Adipocyte (in vitro differentiated cells): ENCODE data around the gene HMGN3.

ENCODE experiments used
- DNase-seq: peaks from one replicate; pipeline ENCODE4 v3.0.0-alpha.2; 2015; ENCODE audit warnings: low read depth
- H3K27me3 ChIP-seq: replicated peaks from 2 replicates; pipeline ENCODE4 v1.7.0; 2013; ENCODE audit warnings: mild to moderate bottlenecking, low read length, moderate library complexity; ENCODE audit not compliant: control insufficient read depth, insufficient read depth
- H3K36me3 ChIP-seq: 2 replicates; pipeline ENCODE4 v1.7.0; 2013; ENCODE audit warnings: low read length, mild to moderate bottlenecking, moderate library complexity; ENCODE audit not compliant: control insufficient read depth, insufficient read depth, severe bottlenecking
- H3K4me1 ChIP-seq: 2 replicates; pipeline ENCODE4 v1.7.0; 2013; ENCODE audit warnings: mild to moderate bottlenecking, low read length, moderate library complexity; ENCODE audit not compliant: control insufficient read depth, insufficient read depth
- H3K4me3 ChIP-seq: 2 replicates; pipeline ENCODE4 v1.7.0; 2013; ENCODE audit warnings: mild to moderate bottlenecking, low read length, moderate library complexity
- H3K9ac ChIP-seq: 2 replicates; pipeline ENCODE4 v1.7.0; 2013; ENCODE audit warnings: mild to moderate bottlenecking, low read length, moderate library complexity
- H3K9me3 ChIP-seq: 2 replicates; pipeline ENCODE4 v1.7.0; 2013; ENCODE audit warnings: mild to moderate bottlenecking, low read length, moderate library complexity; ENCODE audit not compliant: control insufficient read depth

HMGN3 gene

GRCh38 chr6:79184086-79184485 lies 50.4 kb downstream of the HMGN3 start:
- no peaks in the 10 kb centered on the region for H3K27me3 ChIP-seq
- H3K4me1 ChIP-seq, result peaks cover 3% of the 10 kb centered on the region
- no peak for DNase-seq
- no peaks in the 10 kb centered on the region for H3K9me3 ChIP-seq
- no peak overlapping the region for H3K9ac ChIP-seq
- no peak overlapping the region for H3K4me3 ChIP-seq
- no peaks in the 10 kb centered on the region for H3K36me3 ChIP-seq

DNA sequence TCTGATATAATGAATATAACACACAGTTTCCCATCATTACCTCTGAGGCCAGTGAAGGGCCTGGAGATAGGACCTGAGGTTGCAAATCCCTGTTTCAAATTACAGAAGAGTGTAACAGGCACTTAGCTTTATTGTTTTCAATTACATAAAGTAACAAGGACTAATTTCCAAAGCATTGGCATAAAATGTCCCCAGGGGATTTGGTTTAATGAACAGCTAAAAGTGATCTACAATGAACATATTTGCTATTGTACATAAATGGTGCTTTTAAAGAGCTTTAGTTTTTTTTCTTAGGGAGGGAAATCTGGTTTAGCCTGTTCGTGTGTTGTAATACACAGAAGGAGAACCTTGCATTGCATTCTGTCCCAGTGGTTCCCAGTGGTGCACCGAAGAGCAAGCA lies 54.4 kb downstream of the HMGN3 start:
- H3K9ac ChIP-seq, result no peak overlapping the region
- no peaks in the 10 kb centered on the region for H3K36me3 ChIP-seq
- no peak overlapping the region for H3K4me3 ChIP-seq
- DNase-seq, result no peak
- H3K9me3 ChIP-seq, result peaks cover 5% of the 10 kb centered on the region
- H3K27me3 ChIP-seq, result no peaks in the 10 kb centered on the region
- no peaks in the 10 kb centered on the region for H3K4me1 ChIP-seq

DNA sequence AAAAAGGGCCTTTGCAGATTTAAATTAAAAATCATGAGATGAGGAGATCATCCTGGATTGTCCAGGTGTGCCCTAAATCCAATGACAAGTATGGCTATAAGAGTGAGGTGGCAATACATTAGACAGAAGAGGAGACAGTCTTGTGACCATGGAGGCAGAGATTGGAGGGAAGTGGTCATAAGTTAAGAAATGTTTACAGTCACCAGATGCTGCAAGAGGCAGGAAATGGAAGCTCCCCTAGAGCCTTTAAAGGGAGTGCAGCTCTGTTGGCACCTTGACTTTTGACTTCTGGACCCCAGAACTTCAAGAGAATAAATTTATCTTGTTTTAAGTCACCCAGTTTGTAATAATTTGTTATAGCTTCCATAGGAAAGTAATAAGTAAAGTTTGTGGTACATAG lies 61.1 kb downstream of the HMGN3 start:
- peaks cover 5% of the 10 kb centered on the region for H3K9me3 ChIP-seq
- no peak for DNase-seq
- no peak overlapping the region for H3K9ac ChIP-seq
- H3K4me1 ChIP-seq, result peaks cover 6% of the 10 kb centered on the region
- no peak overlapping the region for H3K4me3 ChIP-seq
- H3K27me3 ChIP-seq, result no peaks in the 10 kb centered on the region
- H3K36me3 ChIP-seq, result no peaks in the 10 kb centered on the region

DNA sequence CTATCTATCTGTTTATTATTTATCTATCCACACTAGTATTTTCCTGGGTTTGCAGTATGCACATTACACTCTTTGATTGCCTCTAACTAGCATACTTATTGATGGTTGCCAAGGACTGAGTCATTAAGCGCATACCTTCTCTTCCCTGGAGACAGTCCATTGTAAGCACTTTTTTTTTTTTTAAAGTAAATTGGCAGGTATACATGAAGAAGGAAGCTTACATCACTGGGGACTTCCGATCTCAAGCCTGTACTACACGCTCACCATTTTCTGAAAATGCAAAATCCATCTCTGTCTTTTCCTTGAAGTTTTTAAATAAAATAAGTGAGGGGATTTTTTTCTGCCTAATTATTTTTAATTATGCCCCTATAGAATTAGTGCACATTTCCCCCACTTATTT lies 63.5 kb downstream of the HMGN3 start:
- no peaks in the 10 kb centered on the region for H3K27me3 ChIP-seq
- H3K4me3 ChIP-seq, result no peak overlapping the region
- no peak for DNase-seq
- no peaks in the 10 kb centered on the region for H3K36me3 ChIP-seq
- no peaks in the 10 kb centered on the region for H3K9me3 ChIP-seq
- H3K4me1 ChIP-seq, result peaks cover 13% of the 10 kb centered on the region
- H3K9ac ChIP-seq, result no peak overlapping the region

- no peak overlapping the region for H3K4me3 ChIP-seq
- H3K36me3 ChIP-seq, result no peaks in the 10 kb centered on the region
- no peak overlapping the region for H3K9ac ChIP-seq
- H3K27me3 ChIP-seq, result no peaks in the 10 kb centered on the region
- H3K4me1 ChIP-seq, result peaks cover 13% of the 10 kb centered on the region
- no peak for DNase-seq
- H3K9me3 ChIP-seq, result no peaks in the 10 kb centered on the region
These were observed 64.1 kb downstream of the HMGN3 start for GRCh38 chr6:79170431-79170830.

DNA sequence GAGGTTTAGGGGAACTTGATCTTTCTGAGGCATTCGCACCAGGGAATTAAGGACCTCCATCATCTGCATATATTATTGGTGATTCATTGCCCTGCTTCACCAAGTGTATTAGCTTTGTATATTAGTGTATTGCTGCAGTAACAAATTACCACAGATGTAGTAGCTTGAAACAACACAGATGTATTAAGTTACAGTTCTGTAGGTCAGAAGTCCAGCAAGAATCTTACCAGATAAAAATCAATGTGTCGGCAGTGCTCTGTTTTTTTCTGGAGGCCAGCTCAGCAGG lies 65.8 kb downstream of the HMGN3 start:
- peak overlapping the region; percentile 38 for H3K4me3 ChIP-seq
- no peak for DNase-seq
- H3K4me1 ChIP-seq, result peaks cover 13% of the 10 kb centered on the region
- H3K9me3 ChIP-seq, result no peaks in the 10 kb centered on the region
- no peaks in the 10 kb centered on the region for H3K27me3 ChIP-seq
- H3K9ac ChIP-seq, result no peak overlapping the region
- no peaks in the 10 kb centered on the region for H3K36me3 ChIP-seq

- DNase-seq, result peak; percentile 44
- Histone ChIP-seq H3K4me3 (peak overlapping the region; percentile 38), H3K9me3 (no peaks in the 10 kb centered on the region), H3K9ac (no peak overlapping the region), H3K4me1 (peaks cover 13% of the 10 kb centered on the region), H3K27me3 (no peaks in the 10 kb centered on the region), H3K36me3 (no peaks in the 10 kb centered on the region)
These were observed 66.4 kb downstream of the HMGN3 start for GRCh38 chr6:79167931-79168694.

DNA sequence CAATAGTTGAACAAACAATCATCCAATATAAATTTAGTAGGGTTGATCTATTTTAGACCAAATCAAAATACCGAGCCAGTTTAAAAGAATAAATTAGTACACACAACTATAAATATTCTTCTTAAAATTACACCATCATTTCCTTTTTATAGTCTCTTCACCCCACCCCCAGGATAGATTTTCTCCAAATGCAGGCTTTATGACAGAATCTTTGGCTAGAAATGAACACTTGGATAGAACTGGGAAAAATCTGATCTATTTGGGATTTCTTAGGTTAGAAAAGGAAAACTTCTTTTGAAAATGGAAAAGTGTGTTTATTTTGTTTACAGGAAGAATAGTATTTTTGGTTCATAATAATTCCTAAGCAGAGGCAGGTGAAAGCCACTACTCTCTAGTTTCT lies 74.6 kb downstream of the HMGN3 start:
- Histone ChIP-seq H3K9ac (no peak overlapping the region), H3K27me3 (no peaks in the 10 kb centered on the region), H3K4me1 (no peaks in the 10 kb centered on the region), H3K36me3 (no peaks in the 10 kb centered on the region), H3K4me3 (no peak overlapping the region), H3K9me3 (no peaks in the 10 kb centered on the region)
- DNase-seq, result no peak

DNA sequence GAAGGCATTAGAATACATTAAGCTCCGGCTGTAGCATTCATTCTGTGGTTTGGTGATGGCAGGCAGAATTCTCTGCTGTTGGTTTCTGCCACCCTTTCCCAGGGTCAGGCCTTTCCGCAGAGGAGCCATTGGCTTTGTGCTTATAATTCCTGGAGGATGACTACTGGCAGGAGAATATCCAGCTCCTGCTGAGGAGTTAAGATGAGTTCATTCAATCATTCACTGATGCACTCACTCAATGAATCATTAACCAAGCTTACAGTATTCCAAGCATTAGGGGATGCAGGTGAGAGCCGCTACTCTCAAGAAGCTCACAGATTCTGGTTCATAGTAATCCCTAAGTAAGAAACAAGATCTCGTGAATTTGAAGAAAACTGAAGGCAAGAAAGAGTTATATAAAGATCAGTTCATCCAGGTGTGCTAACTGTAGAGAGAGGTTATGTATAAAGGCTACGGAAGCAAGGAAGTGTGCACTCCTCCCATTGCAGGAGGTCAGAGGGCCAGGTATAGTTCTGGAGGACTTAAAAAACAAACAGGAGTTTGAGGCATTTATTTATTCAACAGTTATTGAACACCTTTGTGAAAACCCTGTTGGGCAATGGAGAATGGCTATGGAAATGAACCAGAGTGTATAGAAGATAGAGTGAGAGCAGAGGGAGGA lies 75.5 kb downstream of the HMGN3 start:
- no peak overlapping the region for H3K9ac ChIP-seq
- no peaks in the 10 kb centered on the region for H3K4me1 ChIP-seq
- H3K4me3 ChIP-seq, result no peak overlapping the region

DNA sequence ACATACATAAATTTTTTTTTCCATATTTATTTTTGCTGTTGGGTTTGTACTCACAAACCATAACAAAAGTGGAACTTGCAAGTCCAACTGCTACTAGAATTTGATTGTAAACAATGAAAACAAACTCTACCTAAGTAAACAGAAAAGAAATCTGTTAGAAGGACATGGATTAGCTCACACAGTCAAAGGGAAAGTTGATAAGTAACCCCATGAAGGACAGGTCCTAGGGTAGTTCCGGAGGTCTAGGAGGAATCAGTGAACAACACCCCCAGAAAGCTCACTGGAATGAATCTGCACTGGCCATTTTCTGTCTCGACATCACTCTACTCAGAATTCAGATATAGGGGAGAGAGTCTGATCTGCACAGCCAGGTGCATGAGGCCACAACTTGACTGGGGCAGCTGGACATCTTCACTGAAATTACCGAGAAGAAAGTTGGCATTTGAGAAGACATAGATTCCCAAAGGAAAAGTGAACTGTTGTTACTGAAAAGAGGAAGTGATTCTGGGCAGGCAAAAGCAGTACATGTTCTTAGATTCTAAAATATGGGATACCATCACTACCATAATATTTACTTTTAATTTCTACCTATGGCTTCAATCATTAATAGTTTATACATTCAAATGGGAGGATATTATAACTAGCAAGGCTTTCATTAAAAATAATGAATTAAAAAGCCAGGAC lies 76.4 kb downstream of the HMGN3 start:
- no peak for DNase-seq
- Histone ChIP-seq H3K9ac (no peak overlapping the region), H3K9me3 (no peaks in the 10 kb centered on the region), H3K4me3 (no peak overlapping the region), H3K4me1 (no peaks in the 10 kb centered on the region), H3K27me3 (no peaks in the 10 kb centered on the region), H3K36me3 (no peaks in the 10 kb centered on the region)

More for the DNA sequence above, 75.5 kb downstream of the HMGN3 start:
- Histone ChIP-seq H3K9me3 (no peaks in the 10 kb centered on the region), H3K27me3 (no peaks in the 10 kb centered on the region), H3K36me3 (no peaks in the 10 kb centered on the region)
- DNase-seq, result no peak

- Histone ChIP-seq H3K9ac (no peak overlapping the region), H3K27me3 (no peaks in the 10 kb centered on the region), H3K4me1 (no peaks in the 10 kb centered on the region), H3K4me3 (no peak overlapping the region), H3K36me3 (no peaks in the 10 kb centered on the region), H3K9me3 (no peaks in the 10 kb centered on the region)
- DNase-seq, result no peak
These were observed 82.2 kb downstream of the HMGN3 start for GRCh38 chr6:79152269-79152737.
